Measurements from ENCODE around the gene NCR2.
"Not testable (repeated sequence)": the region's sequence is repeated elsewhere in the genome, so short reads cannot be mapped to it uniquely, and the experiment has no call there.

NCR2 gene

DNA sequence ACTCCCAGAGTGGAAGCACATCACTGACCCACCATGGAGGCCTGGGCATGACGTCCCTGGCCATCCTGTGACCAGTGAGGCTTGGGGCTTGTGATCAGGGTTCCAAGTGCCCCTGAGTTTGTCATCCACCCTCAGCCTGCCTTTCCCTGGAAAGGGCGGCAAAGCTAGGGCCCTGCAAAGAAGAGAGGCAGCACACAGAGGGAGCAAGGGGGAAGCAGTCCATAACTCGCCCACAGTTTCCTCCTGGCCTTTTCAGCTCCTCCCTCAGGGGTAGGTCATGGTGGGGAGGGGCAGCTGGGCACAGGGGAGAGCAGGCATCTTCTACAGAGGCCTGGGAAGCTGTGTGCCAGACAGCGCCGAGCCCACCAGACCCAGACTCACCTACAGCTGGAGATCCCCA lies at the start of gene NCR2:
Gene NCR2 (plus strand): TSS at position 313 of the 400 bp plus-strand sequence. CDS start 269 bp downstream, outside the sequence.
- DNase-seq (ENCODE audit: low spot score) = no peak

DNA sequence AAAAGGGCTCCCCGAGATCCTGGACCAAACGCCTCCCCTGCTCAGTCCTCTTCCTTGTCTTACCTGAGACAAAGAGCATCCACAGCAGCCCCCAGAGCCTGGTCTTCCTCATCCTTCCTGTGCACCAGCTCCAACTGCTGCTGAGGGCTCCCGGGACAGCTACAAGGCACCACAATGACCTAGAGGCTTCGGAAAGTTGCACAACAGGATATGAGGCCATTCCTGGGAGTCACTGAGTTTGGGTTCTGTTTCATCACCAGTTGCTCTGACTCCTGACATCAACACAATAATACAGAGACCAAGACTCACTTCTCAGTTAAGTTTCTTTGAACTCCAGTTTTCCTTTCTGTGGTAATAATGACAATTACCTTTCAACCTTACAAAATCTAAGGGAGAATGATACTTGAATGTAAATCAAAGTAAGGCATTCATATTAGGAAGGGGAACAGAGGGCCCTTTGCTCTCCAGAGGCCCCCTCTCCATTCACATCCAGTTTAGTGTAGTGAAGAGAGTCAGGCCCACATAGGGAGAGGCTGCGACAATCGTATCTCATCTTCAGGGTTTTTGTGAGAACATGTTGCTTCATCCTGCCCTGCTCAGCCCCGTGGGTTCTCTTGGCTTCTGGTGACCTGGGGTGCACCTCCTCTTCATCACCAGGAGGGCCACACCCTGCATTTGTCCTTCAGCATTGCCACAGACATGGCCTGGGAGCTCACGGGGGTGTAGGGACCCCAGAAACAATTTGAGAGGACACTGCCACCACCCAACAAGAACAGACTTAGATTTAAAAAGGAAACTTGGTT lies 48.7 kb upstream of the NCR2 start, which contains the start of gene TREM1:
Gene TREM1 (minus strand): TSS at position 139 of the 803 bp plus-strand sequence. CDS start 27 bp downstream, at position 112.
- DNase-seq (ENCODE audit: low spot score) = no peak

DNA sequence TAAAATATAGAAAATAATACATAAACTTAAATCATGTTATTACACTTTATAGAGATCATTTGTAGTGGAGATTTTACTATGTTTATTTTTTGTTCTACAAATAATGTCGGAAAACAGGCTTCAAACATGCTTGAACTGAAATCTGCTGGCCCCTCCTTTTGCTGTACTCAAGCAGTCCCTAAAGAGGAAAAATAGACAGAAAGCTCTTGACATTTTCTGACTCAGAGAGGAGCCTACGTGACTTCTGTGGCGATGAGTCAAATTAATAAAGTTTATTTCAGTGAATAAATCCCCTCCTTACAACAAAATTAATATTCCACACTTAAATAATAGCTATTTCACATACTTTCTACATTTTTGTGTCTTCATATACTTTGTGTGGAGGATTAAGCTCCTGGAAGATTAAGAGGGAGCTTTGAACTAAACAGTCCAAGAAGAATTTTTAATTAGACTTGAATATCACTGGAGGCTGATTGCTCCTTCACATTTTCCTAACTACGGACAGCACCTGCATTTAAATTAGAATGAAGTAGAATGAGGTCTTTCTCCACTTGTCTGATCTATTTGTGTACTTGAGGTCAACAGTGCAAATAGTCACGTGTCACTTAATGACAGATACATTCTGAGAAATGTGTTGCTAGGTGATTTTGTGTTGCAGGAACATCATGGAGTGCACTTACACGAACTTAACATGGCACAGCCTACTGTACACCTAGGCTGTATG lies 47.2 kb upstream of the NCR2 start:
- DNase-seq (ENCODE audit: low spot score) = no peak

GRCh38 chr6:41288754-41289129 lies 46.7 kb upstream of the NCR2 start:
- no peak for DNase-seq (ENCODE audit: low spot score)

DNA sequence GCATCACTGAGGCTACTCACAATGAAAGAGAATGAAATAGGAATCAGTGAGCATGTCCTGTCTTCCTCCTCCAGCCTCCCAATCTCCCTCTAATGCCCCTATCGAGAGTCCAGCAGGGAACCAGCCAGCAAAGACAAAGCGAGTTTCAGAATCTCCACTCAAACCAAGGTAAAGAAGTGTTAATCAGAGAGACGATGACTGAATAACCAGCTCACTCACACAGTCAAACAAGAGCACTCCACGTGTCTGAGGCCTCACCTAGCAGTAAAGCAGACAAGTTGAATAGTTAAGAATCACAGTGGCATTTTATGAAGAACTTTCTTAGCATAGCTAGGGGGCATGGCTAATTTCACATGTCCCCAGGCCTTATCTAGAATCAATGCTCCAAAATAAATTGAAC lies 45.6 kb upstream of the NCR2 start:
- DNase-seq (ENCODE audit: low spot score) = no peak

- DNase-seq (ENCODE audit: low spot score) = no peak
These were observed 43.7 kb upstream of the NCR2 start for GRCh38 chr6:41291717-41292116.

DNA sequence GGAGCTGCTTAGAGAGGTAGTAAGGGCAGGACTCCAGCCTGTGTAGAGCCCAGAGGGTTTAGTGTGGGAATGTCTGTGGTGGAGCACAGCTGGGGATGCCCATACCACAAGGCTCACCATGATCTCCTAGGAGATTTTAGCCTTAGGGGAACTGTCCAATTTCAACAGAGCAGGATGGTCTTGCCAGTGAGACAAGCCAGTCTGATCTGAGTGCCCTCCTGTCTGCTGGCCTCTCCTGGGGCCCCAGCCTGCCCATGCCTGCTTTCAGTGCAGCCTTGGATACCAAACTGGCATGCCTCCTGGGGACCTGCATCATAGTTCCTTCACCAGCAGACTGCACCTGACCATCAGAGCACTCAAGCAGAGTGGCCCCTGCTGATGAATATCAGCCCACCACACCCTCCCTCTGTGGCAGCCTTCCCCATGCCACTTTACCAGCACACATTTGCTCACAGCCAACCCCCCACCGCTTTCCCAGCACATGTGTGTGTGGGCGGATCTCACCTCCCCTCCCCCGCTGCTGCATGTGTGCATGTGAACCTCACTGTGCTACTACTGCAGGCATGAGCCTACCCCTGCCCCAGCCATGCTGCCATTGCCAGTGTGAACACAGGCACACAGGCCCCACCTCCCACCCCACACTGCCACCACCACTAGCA lies 41.1 kb upstream of the NCR2 start:
- no peak for DNase-seq (ENCODE audit: low spot score)

DNA sequence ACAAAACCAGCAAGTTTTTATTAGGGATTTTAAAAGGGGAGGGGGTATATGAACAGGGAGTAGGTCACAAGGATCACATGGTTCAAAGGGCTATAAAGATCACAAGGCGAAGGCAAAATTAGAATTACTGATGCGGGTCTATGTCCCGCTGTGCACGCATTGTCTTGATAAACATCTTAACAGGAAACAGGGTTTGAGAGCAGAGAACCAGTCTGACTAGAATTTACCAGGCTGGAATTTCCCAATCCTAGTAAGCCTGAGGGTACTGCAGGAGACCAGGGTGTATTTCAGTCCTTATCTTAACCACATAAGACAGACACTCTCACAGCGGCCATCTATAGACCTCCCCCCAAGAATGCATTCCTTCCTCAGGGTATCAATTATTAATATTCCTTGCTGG lies 38.2 kb upstream of the NCR2 start:
- DNase-seq (ENCODE audit: low spot score) = not testable (repeated sequence)

DNA sequence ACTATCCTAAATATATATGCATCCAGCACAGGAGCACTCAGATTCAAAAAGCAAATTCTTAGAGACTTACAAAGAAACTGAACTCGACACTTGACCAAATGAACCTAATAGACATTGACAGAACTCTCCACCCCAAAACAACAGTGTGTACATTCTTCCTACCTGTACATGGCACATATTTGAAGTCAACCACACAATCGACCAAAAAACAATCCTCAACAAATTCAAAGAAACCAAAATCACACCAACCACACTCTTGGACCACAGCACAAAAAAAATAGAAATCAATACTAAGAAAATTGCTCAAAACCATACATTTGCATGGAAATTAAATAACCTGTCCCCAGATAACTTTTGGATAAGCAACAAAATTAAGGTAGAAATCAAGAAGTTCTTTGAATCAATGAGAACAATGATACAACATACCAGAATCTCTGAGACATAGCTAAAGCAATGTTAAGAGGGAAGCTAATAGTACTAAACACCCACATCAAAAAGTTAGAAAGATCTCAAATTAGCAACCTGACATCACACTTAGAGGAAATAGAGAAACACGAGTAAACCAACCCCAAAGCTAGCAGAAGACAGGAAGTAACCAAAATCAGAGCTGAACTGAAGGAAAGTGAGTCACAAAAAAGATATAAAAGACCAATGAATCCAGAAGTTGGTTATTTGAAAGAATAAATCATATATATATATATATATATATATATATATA lies 36.5 kb upstream of the NCR2 start:
- DNase-seq (ENCODE audit: low spot score) = peak; percentile 65

GRCh38 chr6:41302638-41303037 lies 32.8 kb upstream of the NCR2 start:
- no peak for DNase-seq (ENCODE audit: low spot score)

DNA sequence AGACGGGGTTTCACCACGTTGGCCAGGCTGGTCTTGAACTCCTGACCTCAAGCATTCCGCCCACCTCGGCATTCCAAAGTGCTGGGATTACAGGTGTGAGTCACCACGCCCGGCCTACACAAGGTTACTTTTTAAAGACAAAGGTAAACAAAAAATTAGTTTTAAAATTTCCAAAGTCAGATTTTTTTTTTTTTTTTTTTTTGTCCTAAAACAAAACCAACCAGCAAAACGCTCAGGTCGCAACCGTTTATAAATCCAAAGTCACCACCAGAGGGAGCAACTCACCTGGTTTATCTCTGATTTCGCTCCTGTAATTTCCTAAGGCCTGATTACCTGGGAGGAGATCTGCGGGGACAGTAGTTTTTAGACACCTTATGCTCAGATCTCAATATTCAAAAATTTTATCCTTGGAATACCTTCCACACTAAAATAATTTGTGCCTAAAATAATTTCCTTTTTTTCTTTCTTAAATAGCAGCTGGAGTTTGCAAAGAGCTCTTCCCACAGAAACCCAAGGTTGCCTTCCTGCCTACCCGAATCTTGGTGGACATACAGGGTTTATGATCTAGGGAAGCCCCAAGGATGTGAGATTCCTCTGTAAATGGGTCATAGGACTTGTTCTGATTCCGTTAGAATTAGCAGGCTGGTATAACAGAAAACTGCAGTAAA lies 29.1 kb upstream of the NCR2 start:
- peak; percentile 60 for DNase-seq (ENCODE audit: low spot score)

- DNase-seq (ENCODE audit: low spot score) = no peak
These were observed 20.2 kb upstream of the NCR2 start for GRCh38 chr6:41315203-41315602.

DNA sequence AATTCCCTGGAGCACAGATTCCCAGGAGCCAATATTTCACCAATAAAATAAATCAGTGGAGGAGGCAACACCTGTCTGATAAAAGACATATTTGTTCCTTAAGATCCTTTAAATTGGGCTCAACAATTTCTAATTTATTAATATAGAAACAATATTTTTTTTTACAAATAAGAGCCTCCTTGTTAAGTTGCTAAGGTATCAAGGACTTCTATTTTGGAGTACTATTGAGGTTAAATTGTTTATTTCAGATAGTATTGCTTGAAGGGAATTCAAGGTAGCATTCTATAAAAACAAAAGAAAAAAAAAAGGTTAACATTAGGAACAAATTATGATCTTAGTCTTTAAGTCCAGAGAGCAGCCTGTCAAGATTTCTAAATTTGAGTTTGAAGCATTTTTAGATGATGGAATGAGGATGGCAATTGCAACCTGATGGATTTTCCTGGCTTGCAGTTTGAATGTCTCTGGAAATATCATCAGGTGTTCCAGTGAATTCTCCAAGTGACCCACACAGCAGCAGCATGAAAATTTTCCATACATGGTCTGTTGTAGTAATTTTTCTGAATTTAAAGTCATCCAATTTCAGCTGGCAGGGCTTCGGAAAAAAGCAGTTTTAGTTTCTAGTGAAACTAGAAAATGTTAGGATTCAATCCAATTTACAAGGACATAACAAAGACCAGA lies 19.3 kb upstream of the NCR2 start:
- no peak for DNase-seq (ENCODE audit: low spot score)

DNA sequence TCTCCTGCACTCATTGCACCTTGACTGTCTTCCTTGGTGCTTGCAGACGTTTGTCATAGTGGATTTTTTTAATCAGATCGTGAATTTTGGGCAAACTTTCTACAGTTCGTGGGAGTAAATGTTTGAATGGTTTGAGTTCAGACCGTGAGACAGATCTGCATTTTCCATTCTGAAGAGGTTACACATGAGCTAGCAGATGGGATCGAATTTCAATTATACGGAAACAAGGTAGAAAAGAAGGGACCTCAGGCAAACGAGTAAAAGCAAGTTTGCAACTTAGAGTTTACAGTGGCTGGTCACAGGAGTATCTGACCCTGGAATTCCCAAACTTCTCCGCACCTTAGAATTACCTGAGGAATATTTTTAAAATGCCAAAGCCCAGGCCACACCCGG lies 17.2 kb upstream of the NCR2 start:
- no peak for DNase-seq (ENCODE audit: low spot score)

- peak; percentile 83 for DNase-seq (ENCODE audit: low spot score)
These were observed 16.5 kb upstream of the NCR2 start for GRCh38 chr6:41318654-41319565.

DNA sequence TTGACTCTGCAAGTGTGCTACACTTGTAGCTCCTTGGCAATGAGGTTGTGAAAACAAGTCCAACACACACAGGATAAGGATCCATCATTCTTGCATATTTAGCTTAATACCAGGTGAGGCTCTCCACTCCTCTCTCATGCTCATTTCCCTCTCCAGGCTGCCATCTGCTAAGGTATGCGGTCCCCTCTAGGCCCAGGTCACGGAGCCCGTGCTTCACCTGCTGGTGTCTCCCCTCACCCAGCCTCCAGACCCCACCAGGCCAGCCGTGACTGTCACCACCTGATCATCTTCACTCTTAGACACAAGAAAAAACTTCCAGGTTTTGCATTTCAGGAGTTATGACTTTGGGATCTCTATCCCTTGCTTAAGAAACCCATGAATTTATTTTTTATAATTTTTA lies 14.2 kb upstream of the NCR2 start:
- no peak for DNase-seq (ENCODE audit: low spot score)

GRCh38 chr6:41325446-41326066 lies 9.9 kb upstream of the NCR2 start:
- no peak for DNase-seq (ENCODE audit: low spot score)

- no peak for DNase-seq (ENCODE audit: low spot score)
These were observed 9.3 kb upstream of the NCR2 start for GRCh38 chr6:41326092-41326491.

DNA sequence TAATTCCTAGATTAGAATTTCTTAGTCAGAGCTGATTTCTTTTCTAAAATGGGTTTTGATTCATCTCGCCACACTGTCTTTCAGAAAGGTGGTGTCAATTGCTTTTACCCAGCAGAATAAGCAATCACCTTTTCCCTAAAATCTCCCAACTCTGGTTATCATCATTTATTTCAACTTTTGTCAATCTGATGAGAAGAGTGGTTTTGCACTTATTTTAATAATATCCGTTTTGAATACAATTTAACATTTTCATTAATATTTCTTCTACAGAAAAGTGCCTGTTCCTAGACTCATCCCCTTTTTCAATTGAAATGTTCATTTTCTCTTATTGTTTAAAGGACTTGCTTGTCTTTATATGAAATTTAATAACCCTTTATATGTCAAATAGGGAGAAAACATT lies 8.2 kb upstream of the NCR2 start:
- DNase-seq (ENCODE audit: low spot score) = no peak
